Thoracic aorta (tissue), 2 donors: Measurements from ENCODE around the gene COP1. TPM values are rescaled to one million over a fixed set of nuclear protein-coding genes. Genes with fewer than 3 reads are reported as not detected.
A peak's percentile ranks its signal among the peaks of the same experiment; 100 is the strongest.

Experiments used
- ATAC-seq: fragments of 150-250 bp; one replicate; pipeline ENCODE4 v1.8.0; 2017; ENCODE audit warnings: low read depth; ENCODE audit not compliant: insufficient number of reproducible peaks, low FRiP score
- DNase-seq: peaks from one replicate; pipeline ENCODE4 v3.0.0-alpha.2; 2020; ENCODE audit warnings: low spot score
- H3K27ac ChIP-seq, 2 donors: fragments of 200-600 bp; sonication (generic); 1 replicate in 1 of 2; 2 replicates in 1 of 2; pipeline ENCODE4 v1.5.1; 2016; ENCODE audit warnings: mild to moderate bottlenecking in 2 of 2, moderate library complexity in 2 of 2
- H3K27me3 ChIP-seq: fragments of 200-600 bp; sonication (generic); replicated peaks from 2 replicates; pipeline ENCODE4 v1.6.0; 2016; ENCODE audit warnings: mild to moderate bottlenecking; ENCODE audit not compliant: insufficient read depth
- H3K36me3 ChIP-seq: fragments of 200-600 bp; sonication (generic); one replicate; pipeline ENCODE4 v1.5.1; 2016
- H3K4me1 ChIP-seq, 2 donors: fragments of 200-600 bp; sonication (generic); 1 replicate in 1 of 2; 2 replicates in 1 of 2; pipeline versions ENCODE4 v1.5.1 to v1.6.0; 2016; ENCODE audit warnings: low read depth in 2 of 2, mild to moderate bottlenecking in 1 of 2; ENCODE audit not compliant: control insufficient read depth in 1 of 2
- H3K4me3 ChIP-seq: fragments of 200-600 bp; sonication (generic); 2 replicates; pipeline ENCODE4 v1.5.1; 2016; ENCODE audit warnings: mild to moderate bottlenecking
- H3K9me3 ChIP-seq: fragments of 200-600 bp; sonication (generic); 2 replicates; pipeline ENCODE4 v1.5.1; 2016
- CTCF ChIP-seq: fragments of 200-600 bp; sonication (generic); IDR thresholded peaks from one replicate; pipeline ENCODE4 v1.5.1; 2019; ENCODE audit warnings: antibody characterized with exemption
- total RNA-seq, 2 donors: library from RNA; depleted of rRNA; stranded (reverse); fragments of >200 nt; gene quantifications; one replicate each; pipeline versions ENCODE4 v1.1.0 to v1.2.3, GENCODE V29; 2016

Gene COP1
- total RNA-seq, 2 donors from 2014 or later: 62.2 to 68.6 TPM

- no peak overlapping the region for H3K27ac ChIP-seq
- no peak for TF ChIP-seq CTCF
- ATAC-seq: no peak
- H3K4me1 ChIP-seq: no peaks in the 10 kb centered on the region
- no peak overlapping the region for H3K4me3 ChIP-seq
- H3K9me3 ChIP-seq: no peaks in the 10 kb centered on the region
- H3K27me3 ChIP-seq: no peaks in the 10 kb centered on the region
- no peaks in the 10 kb centered on the region for H3K36me3 ChIP-seq
- no peak for DNase-seq
Measured at GRCh38 chr1:176217461-176218099, 10.5 kb upstream of the COP1 start.

GRCh38 chr1:176216031-176216430, 8.9 kb upstream of the COP1 start:
- H3K36me3 ChIP-seq: no peaks in the 10 kb centered on the region
- ATAC-seq (no peak), DNase-seq (no peak)
- no peaks in the 10 kb centered on the region for H3K27me3 ChIP-seq
- TF ChIP-seq CTCF: no peak
- H3K9me3 ChIP-seq: no peaks in the 10 kb centered on the region
- H3K27ac ChIP-seq: no peak overlapping the region
- H3K4me3 ChIP-seq: no peak overlapping the region
- H3K4me1 ChIP-seq: no peaks in the 10 kb centered on the region

DNA sequence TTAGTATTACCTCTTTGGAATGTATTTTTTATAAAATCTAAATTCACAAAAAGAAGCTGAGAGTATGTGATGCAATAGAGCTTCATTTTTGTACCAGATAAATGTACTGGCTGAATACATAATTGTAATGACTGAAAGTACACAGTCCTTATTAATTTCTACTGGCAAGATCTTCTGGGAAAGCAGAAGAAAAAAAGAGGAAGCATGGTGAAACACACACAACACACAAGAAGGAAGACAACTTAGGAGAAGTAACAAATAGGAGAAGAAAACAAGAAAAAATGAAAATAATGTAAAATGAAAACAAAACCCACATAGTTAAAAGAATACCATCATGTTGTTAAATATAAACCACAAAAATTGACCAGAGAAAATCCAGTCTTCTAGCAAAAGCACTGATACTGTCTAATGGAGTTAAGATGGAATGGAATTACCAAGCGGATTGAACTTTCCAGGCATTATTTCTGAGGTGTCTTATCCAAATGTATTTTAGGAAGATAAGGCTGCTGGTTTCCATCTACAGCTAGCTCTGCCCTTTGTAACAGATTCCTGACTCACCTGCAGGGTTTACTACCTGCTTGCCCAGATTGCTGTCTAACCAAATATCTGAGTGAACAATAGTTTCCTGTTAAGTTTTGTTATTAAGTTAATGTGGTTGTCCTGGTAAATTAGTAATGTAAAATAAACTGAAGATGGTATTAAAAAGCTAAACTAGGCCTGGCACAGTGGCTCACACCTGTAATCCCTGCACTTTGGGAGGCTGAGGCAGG, 4.5 kb upstream of the COP1 start:
- no peaks in the 10 kb centered on the region for H3K36me3 ChIP-seq
- TF ChIP-seq CTCF: no peak
- ATAC-seq: no peak
- no peaks in the 10 kb centered on the region for H3K9me3 ChIP-seq
- peaks cover 5 to 6% of the 10 kb centered on the region in 2 donors for H3K4me1 ChIP-seq
- no peak overlapping the region for H3K27ac ChIP-seq
- no peak overlapping the region for H3K4me3 ChIP-seq
- DNase-seq: no peak
- H3K27me3 ChIP-seq: no peaks in the 10 kb centered on the region

GRCh38 chr1:176208034-176208433, 948 bp upstream of the COP1 start:
- H3K27ac ChIP-seq: peak overlapping the region; percentile 94 to 95
- peaks cover 25 to 29% of the 10 kb centered on the region in 2 donors for H3K4me1 ChIP-seq
- H3K36me3 ChIP-seq: no peaks in the 10 kb centered on the region
- no peak for TF ChIP-seq CTCF
- no peaks in the 10 kb centered on the region for H3K27me3 ChIP-seq
- DNase-seq: no peak
- H3K9me3 ChIP-seq: no peaks in the 10 kb centered on the region
- peak overlapping the region; percentile 87 for H3K4me3 ChIP-seq
- no peak for ATAC-seq
